Hematopoietic multipotent progenitor cell treated with erythropoietin and hydrocortisone succinate and interleukin-3 and kit ligand, for 17 days (in vitro differentiated cells): ENCODE measurements around the gene PHACTR1.
"Not testable (repeated sequence)": the region's sequence is repeated elsewhere in the genome, so short reads cannot be mapped to it uniquely, and the experiment has no call there.

Source experiments
- DNase-seq: peaks from one replicate; pipeline ENCODE4 v3.0.0-alpha.2; 2015; ENCODE audit warnings: low spot score

PHACTR1 gene

DNA sequence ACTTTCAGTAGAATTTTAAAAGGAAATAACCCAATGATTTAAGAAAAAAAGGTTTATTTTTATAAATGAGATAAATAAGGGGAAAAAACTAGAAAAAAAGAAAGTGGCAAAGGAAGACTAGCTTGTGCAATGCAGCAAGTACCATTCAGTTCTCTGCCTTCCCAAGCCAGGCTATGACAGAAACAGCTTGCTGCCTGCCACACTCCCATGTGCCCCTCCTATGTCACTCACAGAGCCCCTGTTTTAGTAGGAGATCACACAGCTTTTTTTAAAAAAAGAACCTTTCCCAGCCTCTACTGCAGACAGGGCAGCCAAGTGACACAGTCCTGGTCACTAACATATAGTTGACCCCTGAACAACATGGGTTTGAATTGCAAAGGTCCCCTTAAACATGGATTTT, 598.2 kb downstream of the PHACTR1 start:
- DNase-seq: no peak

DNA sequence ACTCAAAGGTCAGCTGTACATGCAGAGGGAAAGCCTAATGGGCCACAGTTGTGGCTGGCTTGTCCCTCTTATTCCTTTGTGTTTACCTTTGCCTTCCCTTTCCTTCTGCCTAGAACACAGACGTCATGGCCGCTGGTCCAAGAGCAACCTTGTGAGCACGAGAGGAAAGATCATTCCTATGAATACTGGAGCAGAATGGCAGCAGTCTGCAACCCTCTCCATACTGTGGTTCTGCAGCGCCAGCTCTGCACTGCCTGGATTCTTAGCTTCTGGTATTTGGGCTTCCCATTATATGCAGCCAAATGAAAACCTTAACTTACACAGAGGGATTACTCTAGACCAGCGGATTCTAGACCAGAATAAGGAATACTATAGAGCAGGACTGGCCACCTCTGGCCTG, 599.3 kb downstream of the PHACTR1 start:
- no peak for DNase-seq

DNA sequence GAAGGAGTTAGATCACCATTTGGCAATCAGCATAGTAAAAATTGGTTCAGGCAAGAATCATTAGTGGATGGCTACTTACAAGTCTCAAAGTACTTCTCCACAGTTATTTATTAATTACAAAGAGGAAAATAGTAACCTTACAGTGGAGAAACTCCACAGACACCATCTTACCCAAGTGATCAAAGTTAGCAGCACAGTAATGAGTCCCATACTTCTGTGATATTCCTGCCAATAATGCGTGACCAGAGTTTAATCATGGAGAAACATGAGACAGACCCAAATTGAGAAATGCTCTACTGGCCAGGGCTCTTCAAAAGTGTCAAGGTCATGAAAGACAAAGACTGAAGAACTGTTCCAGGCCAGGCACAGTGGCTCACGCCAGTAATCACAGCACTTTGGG, 602.3 kb downstream of the PHACTR1 start:
- no peak for DNase-seq

DNA sequence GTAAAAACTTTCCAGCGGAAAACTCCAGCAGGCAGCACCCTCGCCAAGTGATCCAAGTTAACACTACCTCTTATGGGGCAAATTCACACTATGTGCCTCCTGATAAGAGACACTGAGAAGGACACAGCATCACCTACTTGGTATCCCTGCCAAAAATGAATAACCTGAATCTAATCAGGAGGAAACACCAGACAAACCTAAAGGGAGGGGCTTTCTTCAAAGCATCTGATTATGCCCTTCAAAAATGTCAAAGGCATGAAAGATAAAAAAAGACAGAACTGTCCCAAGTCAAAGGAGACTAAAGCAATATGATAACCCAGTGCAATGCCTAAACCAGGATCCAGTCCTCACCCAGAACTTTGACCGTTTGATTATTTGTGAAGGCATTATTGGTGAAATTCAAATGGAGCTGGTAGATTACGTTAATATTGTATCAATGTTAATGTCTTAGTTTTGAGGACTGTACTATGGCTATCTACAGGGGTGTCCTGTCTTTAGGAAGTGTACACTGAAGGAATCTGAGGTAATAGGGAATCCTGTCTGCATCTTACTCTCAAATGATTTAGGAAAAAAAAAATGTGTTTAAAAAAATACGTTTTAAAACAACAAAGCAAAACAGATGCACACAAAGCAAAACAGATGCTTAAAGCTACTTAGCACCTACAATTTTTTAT, 603.5 kb downstream of the PHACTR1 start:
- peak; percentile 33 for DNase-seq

DNA sequence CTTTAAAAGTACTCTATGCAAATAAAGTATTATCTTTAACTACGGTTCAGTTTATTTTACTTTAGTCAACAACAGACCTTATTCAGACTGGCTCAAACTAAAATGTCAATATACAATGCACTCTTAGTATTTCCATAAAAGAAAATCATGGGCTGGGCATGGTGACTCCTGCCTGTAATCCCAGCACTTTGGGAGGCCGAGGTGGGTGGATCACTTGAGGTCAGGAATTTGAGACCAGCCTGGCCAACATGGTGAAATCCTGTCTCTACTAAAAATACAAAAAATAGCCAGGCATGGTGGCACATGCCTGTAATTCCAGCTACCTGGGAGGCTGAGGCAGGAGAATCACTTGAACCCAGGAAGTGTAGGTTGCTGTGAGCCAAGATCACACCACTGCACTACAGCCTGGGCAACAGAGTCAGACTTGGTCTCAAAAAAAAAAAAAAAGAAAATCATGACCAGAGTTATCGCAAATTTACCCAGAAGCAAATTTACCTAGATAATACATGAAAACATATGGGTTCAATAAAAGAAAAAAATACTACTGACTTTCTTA, 609.5 kb downstream of the PHACTR1 start:
- not testable (repeated sequence) for DNase-seq

DNA sequence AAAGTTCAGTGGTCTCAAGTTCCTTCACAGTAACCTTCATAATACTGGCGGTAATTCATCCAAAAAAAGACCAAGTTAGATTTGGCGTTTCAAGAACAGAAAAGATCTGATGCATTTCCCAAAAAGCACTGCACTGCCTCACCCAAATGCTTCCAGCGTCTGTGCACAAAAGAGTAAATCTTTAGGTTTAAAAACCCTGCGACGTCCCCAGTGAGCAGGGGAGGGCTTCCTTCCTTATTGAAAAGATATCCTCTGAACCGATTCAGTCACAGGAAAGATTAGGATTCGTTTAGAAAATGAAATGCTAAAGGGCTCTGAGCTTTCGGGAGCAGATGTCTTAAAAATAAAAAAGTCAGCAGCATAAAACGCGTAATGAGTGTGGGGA, 611.1 kb downstream of the PHACTR1 start:
- no peak for DNase-seq

DNA sequence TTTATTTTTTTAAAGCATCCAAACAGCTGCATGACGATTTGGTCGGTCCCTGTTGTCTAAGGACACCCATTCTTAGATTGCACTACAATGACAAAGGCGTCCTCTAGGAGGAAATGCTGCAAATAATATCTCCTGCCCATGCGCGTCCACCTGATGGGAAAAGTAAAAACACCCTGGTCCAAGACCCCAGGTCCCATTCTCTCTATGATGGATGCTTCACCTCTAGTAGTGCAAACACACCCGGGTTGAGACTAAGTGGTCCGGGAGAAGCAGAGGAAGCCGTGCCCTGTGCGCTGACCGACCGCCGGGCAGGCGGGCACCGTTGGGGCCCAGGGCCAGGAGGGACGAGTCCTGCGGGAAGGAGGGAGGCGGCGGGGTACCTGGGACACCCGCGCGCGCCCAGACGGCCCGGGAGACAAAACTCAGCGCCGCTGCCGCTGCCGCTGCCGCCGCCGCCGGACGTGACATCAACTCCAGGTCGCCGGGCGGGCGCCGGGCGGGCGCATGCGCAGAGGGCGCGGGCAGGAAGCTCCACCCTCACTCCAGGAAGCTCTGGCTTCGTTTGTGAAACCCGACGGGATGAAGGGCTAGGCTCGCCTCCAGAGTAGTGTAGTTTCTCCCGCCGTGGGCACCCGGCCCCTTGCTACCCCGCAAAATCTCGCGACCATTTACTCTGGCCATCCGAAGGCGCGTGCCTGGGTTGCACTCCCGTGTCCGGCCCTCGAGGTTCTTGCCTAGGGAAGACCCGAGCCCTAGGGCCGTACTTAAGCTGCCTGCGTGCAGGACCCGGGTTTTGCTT, 611.7 kb downstream of the PHACTR1 start, which contains the start of gene TBC1D7:
TBC1D7 (minus strand) TSS at position 462 of the 799 bp plus-strand sequence. CDS start 1,639 bp downstream, outside the sequence.
- peak; percentile 94 for DNase-seq

DNA sequence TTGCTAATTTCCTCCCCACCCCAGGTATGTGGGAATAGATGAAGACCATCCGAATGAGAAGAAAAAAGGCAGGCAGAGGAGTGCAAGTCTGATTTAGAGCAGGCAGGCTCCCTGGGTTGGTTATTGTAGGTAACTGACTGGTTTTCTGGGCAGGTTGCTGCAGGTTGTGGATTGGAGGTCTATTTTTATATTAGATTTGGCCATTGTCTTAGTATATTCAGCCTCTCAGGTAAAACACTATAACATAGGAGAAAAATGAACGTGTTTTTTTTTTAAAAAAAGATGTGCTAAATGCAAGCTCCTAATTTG, 612.3 kb downstream of the PHACTR1 start:
- DNase-seq: no peak

DNA sequence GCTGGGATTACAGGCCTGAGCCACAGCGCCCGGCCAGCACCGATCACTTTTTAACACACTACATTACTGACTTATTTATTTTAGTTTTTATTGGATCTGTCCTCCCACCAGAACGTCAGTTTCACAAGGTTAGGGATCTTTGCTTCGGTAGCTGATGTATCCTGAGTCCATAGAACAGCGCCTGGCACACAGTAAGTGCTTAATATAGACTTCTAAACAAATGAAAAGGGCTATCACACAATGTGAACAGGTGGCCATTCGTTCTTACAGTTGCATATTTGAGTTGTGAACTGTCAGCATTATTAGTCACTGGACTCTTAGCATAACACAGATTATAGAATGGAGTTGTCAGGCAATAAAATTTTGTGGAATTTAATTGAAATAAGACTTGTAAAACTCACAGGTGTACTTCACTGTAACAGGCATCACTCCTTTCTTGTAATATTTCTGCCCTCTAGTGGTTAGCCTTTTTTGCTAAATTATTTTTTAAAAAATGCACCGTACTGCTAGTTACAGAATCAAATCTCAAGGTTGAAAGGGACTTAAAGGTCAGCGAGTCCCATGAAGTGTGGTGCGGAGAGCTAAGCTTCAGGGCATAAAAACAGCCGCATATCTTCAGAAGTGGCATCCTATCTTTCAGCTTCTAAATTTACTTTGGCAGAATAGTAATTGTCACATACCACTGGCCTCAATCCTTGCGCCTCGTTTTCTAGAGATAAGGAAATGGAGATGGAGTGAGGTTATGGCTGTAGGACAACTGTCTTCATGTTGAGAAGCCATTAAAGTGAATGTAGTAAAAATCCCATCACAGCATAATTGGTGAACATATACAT, 615.2 kb downstream of the PHACTR1 start:
- peak; percentile 63 for DNase-seq

DNA sequence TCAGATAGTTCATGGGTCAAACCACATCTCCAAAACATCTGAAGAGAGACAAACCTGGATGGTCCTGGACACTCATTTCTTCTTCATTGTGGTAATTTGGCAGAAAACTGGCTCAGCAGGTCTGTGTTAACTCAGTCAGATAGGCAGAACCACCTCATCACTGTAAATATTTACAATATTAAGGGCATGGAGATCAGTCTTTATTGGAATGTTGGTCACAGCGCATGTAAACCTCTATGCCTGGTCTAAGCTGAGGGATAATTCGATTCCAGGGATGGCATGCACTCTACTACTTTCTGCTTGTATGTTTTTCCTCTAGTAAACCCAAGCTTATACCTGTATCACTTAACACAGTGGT, 615.8 kb downstream of the PHACTR1 start:
- DNase-seq: no peak

DNA sequence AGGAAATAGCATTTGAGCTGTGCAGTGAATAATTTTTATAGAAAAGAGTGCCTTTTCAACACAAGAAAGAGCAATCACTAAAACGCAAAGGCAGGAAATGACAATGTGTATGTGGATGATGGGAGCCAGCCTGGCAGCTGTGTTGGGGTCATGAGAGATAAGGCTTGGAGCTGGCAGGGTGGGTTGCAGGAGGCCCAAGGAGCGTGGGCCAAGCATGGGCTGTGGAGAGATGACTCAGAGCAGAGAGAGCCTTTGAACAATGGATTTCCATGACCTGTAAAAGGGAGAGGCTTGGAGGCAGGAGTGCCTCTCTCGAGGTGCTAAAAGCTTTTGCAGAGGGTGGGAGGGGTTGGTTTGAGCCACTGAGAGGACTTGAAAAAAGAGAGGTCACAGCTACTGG, 618.4 kb downstream of the PHACTR1 start:
- DNase-seq: peak; percentile 43

DNA sequence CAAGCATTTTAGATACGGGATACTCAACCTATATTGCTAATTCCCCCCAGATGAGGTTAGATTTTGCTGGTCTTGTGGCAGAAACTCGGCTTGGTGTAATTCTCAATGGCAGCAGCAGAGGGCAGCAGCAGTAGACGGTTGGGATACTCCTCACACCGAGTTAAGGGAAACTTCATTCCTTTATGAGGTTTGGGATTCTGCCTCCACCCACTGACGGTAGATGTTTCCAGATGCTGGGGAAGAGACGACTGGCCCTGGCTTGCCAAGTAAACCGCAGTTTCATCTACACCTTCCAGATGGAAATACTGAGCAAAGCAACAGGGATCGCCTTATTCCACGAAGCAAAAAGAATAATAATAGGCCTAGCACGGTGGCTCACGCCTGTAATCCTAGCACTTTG, 620.0 kb downstream of the PHACTR1 start:
- DNase-seq: peak; percentile 78

DNA sequence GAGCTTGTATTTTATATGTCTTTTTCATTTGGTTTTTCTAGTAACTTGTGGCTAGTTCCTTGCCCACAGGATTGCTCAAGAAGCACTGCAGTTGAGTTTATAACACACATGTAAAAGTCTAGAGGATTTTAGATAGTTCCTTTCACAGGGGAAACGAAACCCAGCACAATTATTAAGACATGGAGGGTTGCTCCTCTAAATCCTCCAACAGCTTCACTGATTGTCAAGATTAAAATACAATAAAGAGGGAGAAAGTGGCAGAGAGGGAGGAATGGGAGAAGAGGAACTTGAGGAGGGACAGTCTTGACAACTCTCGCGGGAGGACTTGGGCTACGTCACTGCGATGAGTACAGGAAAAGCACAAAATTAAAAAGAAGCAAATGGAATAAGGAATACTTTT, 621.5 kb downstream of the PHACTR1 start:
- DNase-seq: no peak
